HL-60 (cell line): Measurements from ENCODE around the gene TDRD3.

Experiments used
- POLR2AphosphoS5 ChIP-seq: IDR thresholded peaks from 2 replicates; pipeline ENCODE4 v1.6.1; 2012; ENCODE audit warnings: low read depth
- TF ChIP-seq, protein P1 (sequence below): IDR thresholded peaks from 2 replicates; pipeline ENCODE4 v1.6.1; 2012; ENCODE audit warnings: low read depth; ENCODE audit not compliant: insufficient replicate concordance
- TF ChIP-seq, protein P2 (sequence below): IDR thresholded peaks from one replicate; pipeline ENCODE4 v1.5.1; 2011; ENCODE audit warnings: low read length, control low read depth, inconsistent platforms; ENCODE audit not compliant: insufficient read depth

DNA sequence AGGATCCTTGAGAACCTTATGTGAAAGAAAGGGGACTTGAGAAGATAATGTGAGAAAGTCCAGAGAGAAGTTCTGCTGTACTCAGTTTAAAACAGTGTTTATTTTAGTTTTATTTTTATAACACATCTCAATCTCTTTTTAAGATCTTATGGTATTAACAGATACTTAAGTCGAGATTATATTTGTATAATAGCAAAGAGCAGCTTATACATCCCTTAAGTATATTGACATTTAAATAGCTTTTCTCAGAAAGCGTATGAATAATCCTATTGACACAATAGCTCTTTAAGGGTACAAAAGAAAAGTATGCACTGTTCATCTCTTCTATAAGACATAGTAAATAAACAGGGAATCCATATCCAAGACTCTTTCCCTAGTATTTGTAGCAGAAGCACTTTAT, 42.2 kb downstream of the TDRD3 start:
- TF ChIP-seq, protein P1, sequence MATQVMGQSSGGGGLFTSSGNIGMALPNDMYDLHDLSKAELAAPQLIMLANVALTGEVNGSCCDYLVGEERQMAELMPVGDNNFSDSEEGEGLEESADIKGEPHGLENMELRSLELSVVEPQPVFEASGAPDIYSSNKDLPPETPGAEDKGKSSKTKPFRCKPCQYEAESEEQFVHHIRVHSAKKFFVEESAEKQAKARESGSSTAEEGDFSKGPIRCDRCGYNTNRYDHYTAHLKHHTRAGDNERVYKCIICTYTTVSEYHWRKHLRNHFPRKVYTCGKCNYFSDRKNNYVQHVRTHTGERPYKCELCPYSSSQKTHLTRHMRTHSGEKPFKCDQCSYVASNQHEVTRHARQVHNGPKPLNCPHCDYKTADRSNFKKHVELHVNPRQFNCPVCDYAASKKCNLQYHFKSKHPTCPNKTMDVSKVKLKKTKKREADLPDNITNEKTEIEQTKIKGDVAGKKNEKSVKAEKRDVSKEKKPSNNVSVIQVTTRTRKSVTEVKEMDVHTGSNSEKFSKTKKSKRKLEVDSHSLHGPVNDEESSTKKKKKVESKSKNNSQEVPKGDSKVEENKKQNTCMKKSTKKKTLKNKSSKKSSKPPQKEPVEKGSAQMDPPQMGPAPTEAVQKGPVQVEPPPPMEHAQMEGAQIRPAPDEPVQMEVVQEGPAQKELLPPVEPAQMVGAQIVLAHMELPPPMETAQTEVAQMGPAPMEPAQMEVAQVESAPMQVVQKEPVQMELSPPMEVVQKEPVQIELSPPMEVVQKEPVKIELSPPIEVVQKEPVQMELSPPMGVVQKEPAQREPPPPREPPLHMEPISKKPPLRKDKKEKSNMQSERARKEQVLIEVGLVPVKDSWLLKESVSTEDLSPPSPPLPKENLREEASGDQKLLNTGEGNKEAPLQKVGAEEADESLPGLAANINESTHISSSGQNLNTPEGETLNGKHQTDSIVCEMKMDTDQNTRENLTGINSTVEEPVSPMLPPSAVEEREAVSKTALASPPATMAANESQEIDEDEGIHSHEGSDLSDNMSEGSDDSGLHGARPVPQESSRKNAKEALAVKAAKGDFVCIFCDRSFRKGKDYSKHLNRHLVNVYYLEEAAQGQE: no peak
- TF ChIP-seq, protein P2, sequence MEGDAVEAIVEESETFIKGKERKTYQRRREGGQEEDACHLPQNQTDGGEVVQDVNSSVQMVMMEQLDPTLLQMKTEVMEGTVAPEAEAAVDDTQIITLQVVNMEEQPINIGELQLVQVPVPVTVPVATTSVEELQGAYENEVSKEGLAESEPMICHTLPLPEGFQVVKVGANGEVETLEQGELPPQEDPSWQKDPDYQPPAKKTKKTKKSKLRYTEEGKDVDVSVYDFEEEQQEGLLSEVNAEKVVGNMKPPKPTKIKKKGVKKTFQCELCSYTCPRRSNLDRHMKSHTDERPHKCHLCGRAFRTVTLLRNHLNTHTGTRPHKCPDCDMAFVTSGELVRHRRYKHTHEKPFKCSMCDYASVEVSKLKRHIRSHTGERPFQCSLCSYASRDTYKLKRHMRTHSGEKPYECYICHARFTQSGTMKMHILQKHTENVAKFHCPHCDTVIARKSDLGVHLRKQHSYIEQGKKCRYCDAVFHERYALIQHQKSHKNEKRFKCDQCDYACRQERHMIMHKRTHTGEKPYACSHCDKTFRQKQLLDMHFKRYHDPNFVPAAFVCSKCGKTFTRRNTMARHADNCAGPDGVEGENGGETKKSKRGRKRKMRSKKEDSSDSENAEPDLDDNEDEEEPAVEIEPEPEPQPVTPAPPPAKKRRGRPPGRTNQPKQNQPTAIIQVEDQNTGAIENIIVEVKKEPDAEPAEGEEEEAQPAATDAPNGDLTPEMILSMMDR: no peak
- no peak for TF ChIP-seq POLR2AphosphoS5
